ENCODE measurements around the gene BCAR1. TPM values are rescaled to one million over a fixed set of nuclear protein-coding genes. Genes with fewer than 3 reads are reported as not detected.

The BCAR1 gene
- total RNA-seq, 6 experiments from 2014 or later: 29.2 to 108 (median 51.2) TPM

DNA sequence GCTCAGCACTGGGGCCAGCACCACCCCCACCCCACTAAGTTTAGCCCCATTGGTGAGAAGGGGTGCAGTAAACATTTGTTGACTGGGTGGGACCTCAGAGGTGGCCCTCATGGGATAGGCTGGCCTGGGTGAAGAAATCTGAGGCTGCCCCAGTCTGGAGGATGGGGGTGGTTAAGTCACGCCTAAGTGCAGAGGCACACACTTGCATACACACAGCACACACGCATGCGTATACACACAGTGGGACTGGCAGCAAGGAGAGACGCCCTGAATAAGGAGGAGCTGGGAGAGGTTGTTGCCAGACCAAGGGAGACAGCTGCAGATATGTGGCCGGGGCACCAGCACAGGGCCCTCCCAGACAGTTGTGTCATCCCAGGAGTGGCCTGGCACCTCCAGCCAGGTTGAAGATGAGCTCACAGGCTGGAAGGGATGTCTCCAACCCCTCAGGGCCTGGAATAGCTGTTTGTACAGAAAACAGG, 3.0 kb upstream of the BCAR1 start:
- ATAC-seq: peak in 1 of 4 donors; percentile 12
- H3K36me3 ChIP-seq: no peaks in the 10 kb centered on the region
- H3K9me3 ChIP-seq: no peaks in the 10 kb centered on the region
- TF ChIP-seq, protein P1, sequence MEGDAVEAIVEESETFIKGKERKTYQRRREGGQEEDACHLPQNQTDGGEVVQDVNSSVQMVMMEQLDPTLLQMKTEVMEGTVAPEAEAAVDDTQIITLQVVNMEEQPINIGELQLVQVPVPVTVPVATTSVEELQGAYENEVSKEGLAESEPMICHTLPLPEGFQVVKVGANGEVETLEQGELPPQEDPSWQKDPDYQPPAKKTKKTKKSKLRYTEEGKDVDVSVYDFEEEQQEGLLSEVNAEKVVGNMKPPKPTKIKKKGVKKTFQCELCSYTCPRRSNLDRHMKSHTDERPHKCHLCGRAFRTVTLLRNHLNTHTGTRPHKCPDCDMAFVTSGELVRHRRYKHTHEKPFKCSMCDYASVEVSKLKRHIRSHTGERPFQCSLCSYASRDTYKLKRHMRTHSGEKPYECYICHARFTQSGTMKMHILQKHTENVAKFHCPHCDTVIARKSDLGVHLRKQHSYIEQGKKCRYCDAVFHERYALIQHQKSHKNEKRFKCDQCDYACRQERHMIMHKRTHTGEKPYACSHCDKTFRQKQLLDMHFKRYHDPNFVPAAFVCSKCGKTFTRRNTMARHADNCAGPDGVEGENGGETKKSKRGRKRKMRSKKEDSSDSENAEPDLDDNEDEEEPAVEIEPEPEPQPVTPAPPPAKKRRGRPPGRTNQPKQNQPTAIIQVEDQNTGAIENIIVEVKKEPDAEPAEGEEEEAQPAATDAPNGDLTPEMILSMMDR (IDR thresholded peaks at IDR 0.05): no peak
- TF ChIP-seq POLR2A (IDR thresholded peaks at IDR 0.05): no peak
- H3K4me1 ChIP-seq: peaks cover 0 to 34% (median 16%) of the 10 kb centered on the region in 4 donors
- H3K4me3 ChIP-seq: no peak overlapping the region
- peak in 2 of 3 donors; percentile 47 to 52 for DNase-seq
- intact Hi-C loops (cut with DNase I): no loop called here
- no peak overlapping the region for H3K27ac ChIP-seq
- no peaks in the 10 kb centered on the region for H3K27me3 ChIP-seq
- 20% methylated on average over 2 of the region's 5 CpGs for WGBS (ENCODE audit: insufficient coverage, low coverage, low lambda C conversion rate, missing lambda C conversion rate)

DNA sequence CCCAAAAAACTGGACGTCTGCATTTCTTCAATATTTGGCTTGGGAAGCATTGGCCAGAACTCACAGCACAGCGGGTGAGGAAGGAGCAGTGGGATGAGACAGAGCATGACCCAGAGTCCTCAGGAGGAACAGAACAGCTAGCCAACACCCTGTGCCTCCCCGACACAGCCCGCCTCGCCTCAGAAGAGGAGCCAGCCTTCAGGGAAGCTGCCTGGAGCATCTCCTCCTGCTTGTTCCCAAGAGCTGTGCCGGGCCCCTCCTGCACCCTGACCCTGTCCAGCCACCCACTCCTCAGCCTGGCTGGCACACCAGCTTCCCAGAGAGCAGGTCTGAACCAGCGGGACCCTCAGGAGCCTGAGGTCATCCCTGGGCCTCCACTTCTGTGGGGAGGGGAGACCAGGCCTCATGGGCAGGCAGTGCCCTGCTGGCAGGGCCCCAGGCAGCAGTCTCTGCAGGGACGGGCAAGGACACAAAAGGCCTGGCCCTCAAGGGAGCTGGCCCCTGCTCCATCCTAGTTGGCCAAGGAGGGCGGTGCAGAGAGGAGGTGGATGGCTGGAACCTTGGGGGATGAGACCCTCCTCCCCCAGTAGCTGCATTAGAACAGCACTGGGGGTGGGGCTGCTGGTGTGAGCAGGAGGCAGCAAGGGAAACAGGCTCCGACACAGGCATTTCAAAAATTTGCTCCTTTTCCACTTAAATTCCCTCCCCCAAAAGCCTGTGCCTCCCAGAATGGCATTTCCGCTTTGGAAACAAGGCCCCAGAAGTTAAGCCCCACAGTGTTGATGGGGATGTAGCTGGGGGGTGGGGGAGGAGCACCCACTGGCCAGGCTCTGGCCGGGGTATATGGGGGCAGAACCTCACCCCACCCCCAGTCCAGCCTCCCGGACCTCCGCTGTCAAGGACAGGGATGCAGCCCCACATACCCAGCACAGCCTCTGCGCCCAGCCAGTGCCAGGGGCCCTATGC, 1.8 kb upstream of the BCAR1 start:
- TF ChIP-seq, protein P1 (IDR thresholded peaks at IDR 0.05): no peak
- TF ChIP-seq POLR2A (IDR thresholded peaks at IDR 0.05): no peak
- no peaks in the 10 kb centered on the region for H3K27me3 ChIP-seq
- no peaks in the 10 kb centered on the region for H3K36me3 ChIP-seq
- H3K27ac ChIP-seq: peak overlapping the region; percentile 54 to 75 (median 54)
- peaks cover 0 to 44% (median 21%) of the 10 kb centered on the region in 4 donors for H3K4me1 ChIP-seq
- intact Hi-C loops (cut with DNase I): no loop called here
- WGBS (ENCODE audit: insufficient coverage, low coverage, low lambda C conversion rate, missing lambda C conversion rate): 37% methylated on average over 2 of the region's 15 CpGs
- ATAC-seq (no peak), DNase-seq (peak in 1 of 3 donors; percentile 56)
- H3K9me3 ChIP-seq: no peaks in the 10 kb centered on the region
- no peak overlapping the region for H3K4me3 ChIP-seq

DNA sequence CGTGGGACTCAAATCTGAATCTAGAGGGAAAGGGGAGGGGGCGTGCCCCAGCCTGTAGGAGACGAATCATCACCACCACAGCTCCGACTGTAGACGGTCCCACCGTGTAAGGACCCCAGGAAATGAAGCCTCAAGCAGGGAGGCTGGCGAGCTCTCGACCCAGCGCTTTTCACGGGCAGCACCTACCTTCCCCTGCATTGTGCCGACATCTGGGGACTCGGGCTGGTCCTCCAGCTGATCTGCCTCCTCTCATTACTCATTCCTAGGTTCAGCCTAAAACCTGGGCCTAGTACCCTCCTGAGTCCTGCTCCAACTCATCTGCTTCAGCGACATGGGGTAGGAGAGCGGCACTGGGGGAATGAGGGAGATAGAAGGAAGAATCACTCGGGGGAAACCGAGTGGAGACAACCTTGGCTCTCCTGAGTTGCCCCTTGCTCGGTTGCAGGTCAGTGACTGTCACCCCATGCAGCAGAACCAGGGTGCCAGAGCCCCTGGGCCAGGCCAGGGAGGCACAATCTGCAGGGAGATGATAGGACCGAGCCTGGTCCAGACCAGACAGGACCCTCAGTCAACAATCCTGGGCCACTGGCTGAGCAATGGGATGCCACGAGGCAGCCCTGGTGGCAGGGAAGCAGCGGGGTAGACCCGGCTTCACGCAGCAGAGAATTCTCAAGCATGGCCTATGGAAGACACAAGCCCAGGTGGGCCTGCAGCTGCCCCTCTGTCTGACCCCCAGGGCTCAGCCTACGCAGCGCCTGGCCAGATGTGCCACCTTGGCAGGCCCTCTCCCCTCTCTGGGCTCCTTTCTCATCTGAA, 833 bp upstream of the BCAR1 start:
- peak overlapping the region in 2 of 3 donors; percentile 11 to 89 for H3K4me3 ChIP-seq
- H3K27me3 ChIP-seq: no peaks in the 10 kb centered on the region
- DNase-seq (no peak), ATAC-seq (no peak)
- TF ChIP-seq, protein P1 (IDR thresholded peaks at IDR 0.05): no peak
- TF ChIP-seq POLR2A (IDR thresholded peaks at IDR 0.05): no peak
- WGBS (ENCODE audit: insufficient coverage, low coverage, low lambda C conversion rate, missing lambda C conversion rate): 57% methylated on average over 12 of the region's 24 CpGs
- intact Hi-C loops (cut with DNase I): no loop called here
- no peaks in the 10 kb centered on the region for H3K36me3 ChIP-seq
- H3K27ac ChIP-seq: peak overlapping the region; percentile 54 to 75 (median 54)
- peaks cover 0 to 54% (median 23%) of the 10 kb centered on the region in 4 donors for H3K4me1 ChIP-seq
- H3K9me3 ChIP-seq: no peaks in the 10 kb centered on the region

DNA sequence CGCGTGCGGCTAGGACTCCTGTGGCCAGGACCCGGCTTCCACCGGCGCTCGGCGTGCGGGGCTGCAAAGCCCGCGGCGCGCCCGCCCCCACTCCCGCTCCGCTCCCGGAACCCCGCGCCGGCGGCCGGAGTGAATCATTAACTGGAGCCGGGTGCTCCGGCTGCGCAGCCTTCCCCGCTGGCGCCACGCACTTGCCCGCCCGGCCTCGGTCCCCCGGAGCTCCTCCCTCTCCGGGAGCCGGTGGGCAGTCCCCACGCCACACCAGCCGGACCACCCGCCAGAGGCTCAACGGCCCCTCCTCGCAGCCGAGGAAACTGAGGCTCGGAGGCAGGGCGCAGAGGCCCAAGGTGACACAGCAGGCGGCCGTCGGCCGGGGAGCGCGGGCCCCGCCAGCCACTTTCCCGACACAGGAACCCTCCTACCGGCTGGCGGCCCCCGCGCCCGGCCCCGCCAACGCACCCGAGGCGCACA, 580 bp downstream of the BCAR1 start:
- TF ChIP-seq, protein P1 (IDR thresholded peaks at IDR 0.05): no peak
- TF ChIP-seq POLR2A (IDR thresholded peaks at IDR 0.05): no peak
- no peaks in the 10 kb centered on the region for H3K36me3 ChIP-seq
- intact Hi-C loops (cut with DNase I): no loop called here
- peak; percentile 74 to 81 (median 80) for DNase-seq
- 0% methylated on average over 6 of the region's 59 CpGs for WGBS (ENCODE audit: insufficient coverage, low coverage, low lambda C conversion rate, missing lambda C conversion rate)
- peak overlapping the region; percentile 81 to 89 (median 87) for H3K4me3 ChIP-seq
- peak; percentile 40 to 72 (median 70) for ATAC-seq
- H3K27me3 ChIP-seq: no peaks in the 10 kb centered on the region
- H3K9me3 ChIP-seq: no peaks in the 10 kb centered on the region
- peak overlapping the region; percentile 60 to 87 (median 75) for H3K27ac ChIP-seq
- H3K4me1 ChIP-seq: peaks cover 0 to 47% (median 22%) of the 10 kb centered on the region in 4 donors
